ENCODE measurements around the gene KRT23.

The KRT23 gene

DNA sequence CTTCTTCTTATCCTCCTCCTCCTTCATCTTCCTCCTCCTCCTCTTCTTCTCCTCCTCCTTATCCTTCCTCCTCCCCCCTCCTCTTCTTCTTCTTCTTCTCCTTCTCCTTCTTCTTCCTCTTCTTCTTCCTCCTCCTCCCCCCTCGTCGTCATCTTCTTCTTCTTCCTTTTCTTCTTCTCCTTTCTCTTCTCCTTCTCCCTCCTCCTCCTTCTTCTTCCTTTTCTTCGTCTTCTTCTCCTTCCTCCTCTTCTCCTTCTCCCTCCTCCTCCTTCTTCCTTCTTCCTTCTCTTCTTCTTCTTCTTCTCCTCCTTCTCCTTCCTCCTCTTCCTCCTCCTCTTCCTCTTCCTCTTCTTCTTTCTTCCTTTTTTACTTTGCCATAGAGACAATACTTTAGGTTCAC, 5.1 kb upstream of the KRT23 start:
- no peak for DNase-seq (ENCODE audit: low read depth)
- TF ChIP-seq, protein P1, sequence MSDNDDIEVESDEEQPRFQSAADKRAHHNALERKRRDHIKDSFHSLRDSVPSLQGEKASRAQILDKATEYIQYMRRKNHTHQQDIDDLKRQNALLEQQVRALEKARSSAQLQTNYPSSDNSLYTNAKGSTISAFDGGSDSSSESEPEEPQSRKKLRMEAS (IDR thresholded peaks at IDR 0.05; ENCODE audit: low read depth, low read length) = no peak
- TF ChIP-seq, protein P2, sequence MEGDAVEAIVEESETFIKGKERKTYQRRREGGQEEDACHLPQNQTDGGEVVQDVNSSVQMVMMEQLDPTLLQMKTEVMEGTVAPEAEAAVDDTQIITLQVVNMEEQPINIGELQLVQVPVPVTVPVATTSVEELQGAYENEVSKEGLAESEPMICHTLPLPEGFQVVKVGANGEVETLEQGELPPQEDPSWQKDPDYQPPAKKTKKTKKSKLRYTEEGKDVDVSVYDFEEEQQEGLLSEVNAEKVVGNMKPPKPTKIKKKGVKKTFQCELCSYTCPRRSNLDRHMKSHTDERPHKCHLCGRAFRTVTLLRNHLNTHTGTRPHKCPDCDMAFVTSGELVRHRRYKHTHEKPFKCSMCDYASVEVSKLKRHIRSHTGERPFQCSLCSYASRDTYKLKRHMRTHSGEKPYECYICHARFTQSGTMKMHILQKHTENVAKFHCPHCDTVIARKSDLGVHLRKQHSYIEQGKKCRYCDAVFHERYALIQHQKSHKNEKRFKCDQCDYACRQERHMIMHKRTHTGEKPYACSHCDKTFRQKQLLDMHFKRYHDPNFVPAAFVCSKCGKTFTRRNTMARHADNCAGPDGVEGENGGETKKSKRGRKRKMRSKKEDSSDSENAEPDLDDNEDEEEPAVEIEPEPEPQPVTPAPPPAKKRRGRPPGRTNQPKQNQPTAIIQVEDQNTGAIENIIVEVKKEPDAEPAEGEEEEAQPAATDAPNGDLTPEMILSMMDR (IDR thresholded peaks at IDR 0.05; ENCODE audit: low read depth, low read length) = no peak
- no peak for TF ChIP-seq POLR2A (IDR thresholded peaks at IDR 0.05; ENCODE audit: extremely low read depth, insufficient read length)
- TF ChIP-seq MYC (IDR thresholded peaks at IDR 0.05; ENCODE audit: low read depth, low read length) = no peak
- H3K4me3 ChIP-seq (ENCODE audit: low read depth, low read length) = no peak overlapping the region

DNA sequence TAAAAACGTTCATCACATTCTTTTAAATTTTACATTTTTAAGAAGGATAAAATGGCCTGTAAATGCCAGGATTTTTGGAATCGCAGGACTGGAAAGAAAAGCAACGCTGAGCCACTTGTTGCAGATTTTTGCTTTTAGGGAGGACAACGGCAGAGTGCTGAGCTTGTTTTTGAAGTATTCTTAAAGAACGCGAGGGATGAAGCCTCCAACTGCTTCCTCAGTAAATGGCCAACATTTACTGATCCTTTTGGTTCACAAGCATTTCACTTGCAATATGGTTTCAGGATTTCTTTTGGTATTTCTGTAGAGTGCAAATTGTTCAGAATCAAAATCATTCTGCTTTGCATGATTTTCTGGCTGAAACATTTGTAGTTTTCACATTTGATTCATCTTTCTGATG, 2.8 kb upstream of the KRT23 start:
- TF ChIP-seq POLR2A (IDR thresholded peaks at IDR 0.05; ENCODE audit: extremely low read depth, insufficient read length) (no peak), MYC (IDR thresholded peaks at IDR 0.05; ENCODE audit: low read depth, low read length) (no peak)
- TF ChIP-seq, protein P2 (IDR thresholded peaks at IDR 0.05; ENCODE audit: low read depth, low read length) = no peak
- TF ChIP-seq, protein P1 (IDR thresholded peaks at IDR 0.05; ENCODE audit: low read depth, low read length) = no peak
- DNase-seq (ENCODE audit: low read depth) = no peak
- H3K4me3 ChIP-seq (ENCODE audit: low read depth, low read length) = no peak overlapping the region

DNA sequence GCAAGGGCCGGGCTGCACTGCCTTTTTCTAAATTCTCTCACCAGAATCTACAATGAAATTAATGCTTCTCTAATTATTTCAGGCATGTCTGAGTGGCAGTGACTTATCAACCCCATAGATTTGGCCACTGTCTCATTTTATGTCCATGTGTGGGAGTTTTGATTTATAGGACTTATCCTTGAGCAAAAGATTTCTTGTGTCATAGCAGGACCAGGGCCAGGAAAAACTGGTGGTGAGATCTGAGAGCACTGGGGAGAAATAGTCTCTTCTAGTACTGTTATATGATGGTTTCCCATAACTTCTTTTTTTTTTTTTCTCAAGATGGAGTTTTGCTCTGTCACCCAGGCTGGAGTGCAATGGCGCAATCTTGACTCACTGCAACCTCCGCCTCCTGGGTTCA, 1.5 kb upstream of the KRT23 start:
- TF ChIP-seq POLR2A (IDR thresholded peaks at IDR 0.05; ENCODE audit: extremely low read depth, insufficient read length) = no peak
- TF ChIP-seq, protein P1 (IDR thresholded peaks at IDR 0.05; ENCODE audit: low read depth, low read length) = no peak
- TF ChIP-seq, protein P2 (IDR thresholded peaks at IDR 0.05; ENCODE audit: low read depth, low read length) = no peak
- TF ChIP-seq MYC (IDR thresholded peaks at IDR 0.05; ENCODE audit: low read depth, low read length) = no peak
- no peak overlapping the region for H3K4me3 ChIP-seq (ENCODE audit: low read depth, low read length)
- no peak for DNase-seq (ENCODE audit: low read depth)

DNA sequence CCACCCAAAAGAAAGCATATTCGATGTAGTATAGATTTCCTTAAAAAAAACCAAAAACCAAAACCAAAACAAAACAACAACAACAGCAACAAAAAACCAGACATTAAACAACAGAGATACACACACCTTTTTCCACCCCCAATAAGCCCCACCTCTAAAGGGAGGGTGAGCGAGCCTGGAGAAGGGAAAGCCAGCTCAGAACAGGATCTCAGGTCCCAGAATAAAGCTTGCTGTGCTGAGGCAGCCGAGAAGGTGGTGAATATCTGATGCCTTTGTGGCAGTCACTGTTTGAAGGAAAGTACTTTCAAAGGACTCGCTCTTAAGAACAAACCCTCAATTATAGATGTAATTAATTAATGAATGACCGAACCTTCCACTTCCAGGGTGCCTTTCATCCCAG, 470 bp downstream of the KRT23 start:
- no peak for DNase-seq (ENCODE audit: low read depth)
- TF ChIP-seq, protein P2 (IDR thresholded peaks at IDR 0.05; ENCODE audit: low read depth, low read length) = no peak
- TF ChIP-seq POLR2A (IDR thresholded peaks at IDR 0.05; ENCODE audit: extremely low read depth, insufficient read length) (no peak), MYC (IDR thresholded peaks at IDR 0.05; ENCODE audit: low read depth, low read length) (no peak)
- TF ChIP-seq, protein P1 (IDR thresholded peaks at IDR 0.05; ENCODE audit: low read depth, low read length) = no peak

DNA sequence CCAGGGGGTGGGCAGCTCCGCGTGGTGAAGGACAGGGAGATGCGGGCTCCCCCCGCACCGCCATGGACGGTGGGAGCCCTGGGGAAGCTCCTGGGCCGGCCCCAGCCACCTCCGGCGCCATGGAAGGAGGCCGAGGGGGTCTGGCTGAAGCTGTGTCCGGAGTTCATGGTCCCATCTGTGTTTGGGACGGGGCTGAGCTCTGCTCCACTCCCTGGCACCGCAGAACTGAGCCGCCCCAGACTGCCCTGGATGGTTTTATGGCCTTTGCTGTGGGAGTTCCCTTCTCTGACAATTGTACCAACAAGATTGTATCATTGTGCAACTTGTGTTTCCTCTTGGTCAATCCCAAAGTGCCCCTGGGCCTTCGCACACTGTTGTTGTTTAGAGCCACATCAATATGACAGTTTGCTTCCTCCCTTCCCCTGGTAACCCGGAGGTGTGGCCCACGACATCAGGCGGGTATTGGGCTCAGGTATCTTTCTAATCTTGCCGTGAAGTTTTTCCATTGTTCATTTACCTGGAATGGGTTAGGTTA, 942 bp downstream of the KRT23 start:
- TF ChIP-seq, protein P1 (IDR thresholded peaks at IDR 0.05; ENCODE audit: low read depth, low read length) = no peak
- TF ChIP-seq, protein P2 (IDR thresholded peaks at IDR 0.05; ENCODE audit: low read depth, low read length) = no peak
- no peak overlapping the region for H3K4me3 ChIP-seq (ENCODE audit: low read depth, low read length)
- DNase-seq (ENCODE audit: low read depth) = peak; percentile 42

More for the DNA sequence above, 470 bp downstream of the KRT23 start:
- H3K4me3 ChIP-seq (ENCODE audit: low read depth, low read length) = no peak overlapping the region
